HepG2 (cell line): ENCODE measurements around the gene CDK14.
"Not testable (repeated sequence)": the region's sequence is repeated elsewhere in the genome, so short reads cannot be mapped to it uniquely, and the experiment has no call there.

ENCODE experiments used
- EZH2 ChIP-seq: conservative IDR thresholded peaks from 2 replicates; pipeline ENCODE4 v1.6.1; 2012; ENCODE audit warnings: mild to moderate bottlenecking, low read depth, low read length, moderate library complexity
- SALL2 ChIP-seq: sonication (generic); formaldehyde crosslinking; IDR thresholded peaks from 2 replicates; pipeline ENCODE4 v1.8.1; 2023; ENCODE audit warnings: mild to moderate bottlenecking, missing genetic modification reagents, inconsistent platforms
- SUZ12 ChIP-seq: fragments of 150-350 bp; IDR thresholded peaks from 2 replicates; pipeline ENCODE4 v1.6.1; 2014; ENCODE audit warnings: low read depth, low read length
- ZBTB34 ChIP-seq: sonication (generic); formaldehyde crosslinking; IDR thresholded peaks from 2 replicates; pipeline ENCODE4 v1.8.0; 2022; ENCODE audit warnings: mild to moderate bottlenecking, missing genetic modification reagents
- ZBTB7A ChIP-seq: sonication (generic); formaldehyde crosslinking; IDR thresholded peaks from 2 replicates; pipeline ENCODE4 v1.8.0; 2022; ENCODE audit warnings: mild to moderate bottlenecking, missing genetic modification reagents
- ZFX ChIP-seq: sonication (generic); formaldehyde crosslinking; IDR thresholded peaks from 2 replicates; pipeline ENCODE4 v1.4.0; 2020; ENCODE audit warnings: mild to moderate bottlenecking, low read depth, missing genetic modification reagents, moderate library complexity
- ZNF24 ChIP-seq: fragments of 450-650 bp; IDR thresholded peaks from 2 replicates; pipeline ENCODE4 v1.6.1; 2017; ENCODE audit warnings: antibody characterized with exemption, mild to moderate bottlenecking
- ZNF335 ChIP-seq: sonication (generic); formaldehyde crosslinking; IDR thresholded peaks from 2 replicates; pipeline ENCODE4 v1.4.0; 2020; ENCODE audit warnings: missing genetic modification reagents
- TF ChIP-seq, protein P1 (sequence below): sonication (generic); formaldehyde crosslinking; conservative IDR thresholded peaks from 2 replicates; pipeline ENCODE4 v1.4.0; 2020; ENCODE audit warnings: missing genetic modification reagents

GRCh38 chr7:90815552-90815951 is 219.4 kb downstream of the CDK14 start:
- TF ChIP-seq SALL2 (CRISPR knock-in tag); ZBTB7A (CRISPR knock-in tag); ZFX (CRISPR knock-in tag); SUZ12; EZH2; ZNF335 (CRISPR knock-in tag); ZBTB34 (CRISPR knock-in tag); ZNF24: not testable (repeated sequence)
- TF ChIP-seq, protein P1, sequence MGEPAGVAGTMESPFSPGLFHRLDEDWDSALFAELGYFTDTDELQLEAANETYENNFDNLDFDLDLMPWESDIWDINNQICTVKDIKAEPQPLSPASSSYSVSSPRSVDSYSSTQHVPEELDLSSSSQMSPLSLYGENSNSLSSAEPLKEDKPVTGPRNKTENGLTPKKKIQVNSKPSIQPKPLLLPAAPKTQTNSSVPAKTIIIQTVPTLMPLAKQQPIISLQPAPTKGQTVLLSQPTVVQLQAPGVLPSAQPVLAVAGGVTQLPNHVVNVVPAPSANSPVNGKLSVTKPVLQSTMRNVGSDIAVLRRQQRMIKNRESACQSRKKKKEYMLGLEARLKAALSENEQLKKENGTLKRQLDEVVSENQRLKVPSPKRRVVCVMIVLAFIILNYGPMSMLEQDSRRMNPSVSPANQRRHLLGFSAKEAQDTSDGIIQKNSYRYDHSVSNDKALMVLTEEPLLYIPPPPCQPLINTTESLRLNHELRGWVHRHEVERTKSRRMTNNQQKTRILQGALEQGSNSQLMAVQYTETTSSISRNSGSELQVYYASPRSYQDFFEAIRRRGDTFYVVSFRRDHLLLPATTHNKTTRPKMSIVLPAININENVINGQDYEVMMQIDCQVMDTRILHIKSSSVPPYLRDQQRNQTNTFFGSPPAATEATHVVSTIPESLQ = not testable (repeated sequence)
